NCI-H446 treated with DMSO at 0.1 percent for 48 hours (cell line): Measurements from ENCODE around the gene SETBP1.
A peak's percentile ranks its signal among the peaks of the same experiment; 100 is the strongest.

Experiments used
- DNase-seq: peaks from one replicate; lab custom pipeline; 2025; lab: John Stamatoyannopoulos, UW

SETBP1 gene

DNA sequence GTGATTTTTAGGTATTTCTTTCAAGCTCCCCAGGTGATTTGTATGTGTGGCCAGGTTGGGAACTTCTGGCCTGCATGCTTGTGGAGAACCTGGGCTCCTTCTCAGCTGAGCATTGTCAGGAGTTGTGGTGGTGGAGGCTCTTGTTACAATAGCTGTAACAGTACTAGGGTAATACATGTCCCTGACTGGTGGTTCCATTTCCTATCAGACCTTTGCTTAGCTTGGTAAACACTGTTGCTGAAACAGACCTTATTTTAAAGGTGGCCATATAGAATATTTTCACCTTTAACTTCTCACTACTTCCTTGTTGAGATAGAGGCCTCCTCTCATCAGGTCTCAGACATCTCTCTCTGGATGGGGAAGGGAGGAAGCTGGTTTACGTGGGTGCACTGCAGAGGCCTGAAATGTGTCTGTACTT is 79.2 kb downstream of the SETBP1 start:
- no peak for DNase-seq

DNA sequence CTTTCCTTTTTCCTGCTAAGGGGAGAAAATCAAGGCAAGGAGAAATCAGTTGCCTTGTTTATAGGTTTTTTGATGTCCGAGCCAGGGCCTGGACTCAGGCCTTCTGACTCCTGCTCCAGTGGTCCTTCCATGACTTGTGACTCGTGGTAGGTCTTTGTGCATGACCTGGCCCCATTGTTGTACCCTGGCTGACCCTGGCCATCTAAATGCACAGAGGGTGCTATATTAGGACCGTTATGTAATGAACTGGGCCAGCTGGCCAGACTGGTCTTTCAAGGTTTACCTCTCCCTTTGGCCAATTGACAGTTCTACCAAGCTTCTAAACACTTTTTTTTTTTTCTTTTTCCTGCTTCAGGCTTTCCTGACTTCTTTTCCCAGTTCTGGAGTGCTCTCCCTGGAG is 81.1 kb downstream of the SETBP1 start:
- DNase-seq: no peak

DNA sequence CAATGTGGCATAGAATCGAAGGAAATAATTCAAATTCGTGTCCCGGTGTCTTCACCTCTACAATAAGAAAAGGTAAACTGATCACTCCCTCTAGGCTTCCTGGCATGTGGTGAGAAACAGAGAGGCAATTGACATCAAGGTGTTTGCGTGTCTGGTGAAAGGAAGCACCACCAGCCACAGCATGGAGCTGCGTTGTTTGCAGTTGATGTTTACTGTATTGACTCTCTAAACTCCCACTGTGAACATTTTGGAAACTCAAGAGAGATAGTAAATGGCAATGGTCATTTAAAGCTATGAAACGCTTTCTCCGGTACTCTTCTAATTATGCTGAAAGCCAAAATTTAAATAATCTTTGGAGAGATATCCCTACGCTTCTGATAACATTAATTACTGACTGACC is 82.6 kb downstream of the SETBP1 start:
- DNase-seq: no peak

DNA sequence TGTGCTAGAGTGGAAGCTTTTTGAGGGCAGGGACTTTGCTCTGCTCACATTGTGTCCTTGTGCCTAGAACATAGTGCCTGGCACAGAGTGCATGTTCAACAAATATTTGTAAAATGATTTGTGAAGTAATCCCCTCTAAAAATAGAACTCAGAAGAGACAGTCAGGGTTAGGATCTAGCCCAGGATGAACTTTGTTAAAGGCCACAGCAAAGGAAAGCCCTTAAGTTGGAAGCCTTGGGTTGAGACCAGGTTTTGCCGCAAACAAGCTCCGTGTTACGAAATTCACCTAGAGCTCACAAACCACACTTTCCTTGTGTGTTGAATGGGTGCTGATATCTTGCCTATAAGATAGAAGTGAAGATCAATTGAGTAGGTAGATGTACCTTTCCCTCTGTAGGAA is 84.2 kb downstream of the SETBP1 start:
- DNase-seq: no peak

DNA sequence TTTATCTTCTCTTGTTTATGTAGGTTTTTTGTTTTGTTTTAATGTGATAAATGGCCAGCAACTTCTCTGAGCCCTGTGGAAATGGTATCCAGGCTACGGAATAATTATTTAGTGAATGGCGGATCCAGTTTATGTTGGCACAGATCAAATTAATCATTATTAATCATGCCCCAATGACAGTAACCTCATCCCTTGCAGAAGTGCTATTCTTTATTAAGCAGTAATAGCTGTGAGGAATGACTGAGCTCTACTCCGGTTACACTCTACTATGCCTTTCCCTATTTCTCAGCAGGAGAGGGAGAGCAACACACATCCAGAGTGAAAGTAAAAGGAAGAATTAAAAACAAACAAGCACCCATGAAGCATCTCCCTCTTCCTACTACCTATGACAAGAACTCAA is 84.8 kb downstream of the SETBP1 start:
- DNase-seq: peak; percentile 30

DNA sequence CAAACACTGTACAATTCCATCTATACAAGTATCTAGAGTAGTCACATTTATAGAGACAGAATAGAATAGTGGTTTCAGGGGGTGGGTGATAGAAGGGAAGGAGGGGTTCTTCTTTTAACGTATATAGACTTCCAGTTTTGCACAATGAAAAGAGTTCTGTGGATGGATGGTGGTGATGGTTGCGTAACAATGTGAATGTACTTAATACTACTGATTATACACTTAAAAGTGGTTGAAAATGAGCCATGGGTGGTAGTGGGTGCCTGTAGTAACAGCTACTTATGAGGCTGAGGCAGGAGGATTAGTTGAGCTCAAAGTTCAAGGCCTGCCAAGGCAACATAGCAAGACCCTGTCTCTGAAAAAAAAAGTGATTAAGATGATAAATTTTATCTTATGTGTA is 85.8 kb downstream of the SETBP1 start:
- DNase-seq: no peak

DNA sequence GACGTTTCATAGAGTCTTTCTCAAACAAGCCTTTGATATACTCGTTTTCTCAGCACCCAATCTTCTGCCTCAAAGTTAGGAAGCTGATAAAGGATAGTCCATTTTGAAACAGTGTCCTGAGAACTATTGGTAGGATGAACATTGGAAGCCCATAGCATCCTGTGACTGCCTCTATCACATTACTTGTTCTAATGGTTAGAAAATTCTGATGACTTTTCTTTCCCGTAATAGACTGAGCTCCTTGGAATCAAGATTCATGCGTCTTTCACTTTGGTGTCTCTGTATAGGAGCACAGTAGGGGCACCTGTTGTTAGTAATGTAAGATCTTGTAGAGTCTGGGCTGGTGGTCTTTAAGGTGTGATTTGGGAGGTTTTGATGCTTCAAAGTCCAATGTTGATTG is 87.1 kb downstream of the SETBP1 start:
- no peak for DNase-seq

DNA sequence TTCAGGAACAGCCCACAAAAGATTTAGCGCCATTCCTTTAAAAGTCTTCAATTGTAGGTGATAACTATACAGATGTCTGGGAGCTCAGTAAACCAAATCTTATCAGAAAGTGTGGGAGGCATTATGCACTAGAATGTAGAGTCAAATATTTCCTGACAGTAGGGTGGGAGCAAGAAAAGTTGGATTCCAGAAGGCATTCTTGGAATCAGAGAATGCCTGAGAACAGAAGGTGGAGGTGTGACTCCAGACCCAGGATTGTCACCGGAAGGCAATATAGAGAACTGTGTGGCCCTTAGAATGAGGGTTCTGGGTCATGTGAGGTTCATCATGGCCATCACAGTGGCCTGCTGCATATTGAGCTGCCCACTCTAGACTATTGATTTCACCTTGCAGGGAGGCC is 90.0 kb downstream of the SETBP1 start:
- DNase-seq: no peak

DNA sequence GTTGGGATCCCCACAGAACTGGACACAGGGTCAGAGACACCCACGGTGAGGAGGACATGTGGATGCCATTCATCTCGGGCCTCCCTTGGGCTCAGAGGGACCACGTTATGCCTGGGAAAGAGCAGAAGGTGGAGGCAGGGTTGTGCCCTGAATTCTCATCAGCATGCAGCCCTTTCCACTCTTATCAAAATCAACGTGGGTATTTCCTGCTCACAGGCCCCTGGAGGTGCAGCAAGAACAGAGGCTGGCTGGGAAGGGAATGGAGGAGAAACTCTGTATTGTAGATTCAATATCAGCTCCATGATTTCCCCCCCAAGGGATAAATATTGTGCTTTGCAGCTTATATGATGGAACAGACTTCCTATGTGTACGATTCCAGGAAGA is 90.9 kb downstream of the SETBP1 start:
- DNase-seq: no peak

DNA sequence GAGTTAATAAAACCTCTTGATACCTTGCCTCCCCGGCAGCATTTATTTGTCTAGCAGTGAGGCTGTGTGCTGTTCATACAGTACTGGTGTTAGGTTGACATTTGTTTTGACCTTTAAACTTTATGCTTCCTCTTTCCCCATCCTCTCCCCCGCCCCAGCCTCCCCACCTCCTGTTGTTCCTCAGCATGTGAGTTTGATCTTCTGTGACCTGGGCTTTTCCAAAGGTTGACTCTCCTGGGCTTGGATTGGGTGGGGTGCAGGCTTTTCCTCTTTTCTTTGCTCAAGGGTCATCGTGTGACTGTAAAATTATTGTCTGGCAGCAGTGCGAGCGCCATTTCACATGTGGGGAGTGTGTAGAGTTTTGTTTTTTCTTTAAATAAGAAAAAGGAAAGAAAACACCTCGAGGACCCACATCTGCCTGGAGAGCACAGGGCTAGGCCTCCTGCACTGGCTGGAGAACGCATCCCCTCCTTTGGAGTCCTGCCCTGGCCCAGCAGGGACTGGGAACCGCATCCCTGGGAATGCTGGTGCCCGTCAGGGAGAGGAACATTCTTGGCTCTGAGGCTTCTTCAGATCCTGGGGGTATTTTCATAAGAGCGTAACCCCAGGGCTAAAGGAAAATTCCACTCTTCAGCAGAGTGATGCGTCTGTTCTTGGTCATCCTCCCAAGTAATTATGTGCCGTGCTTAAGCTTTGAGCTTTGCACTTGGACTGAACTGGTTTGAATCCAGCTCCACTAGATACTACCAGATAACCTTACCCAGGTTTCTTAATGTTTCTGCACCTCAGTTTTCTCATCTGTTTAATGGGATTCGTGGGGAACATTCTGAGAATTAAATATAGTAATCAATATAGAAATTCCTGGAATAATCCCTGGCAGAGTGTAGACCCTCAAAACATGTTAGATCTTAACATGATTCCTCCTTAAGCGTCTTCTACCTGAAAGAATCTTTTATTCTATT is 91.5 kb downstream of the SETBP1 start:
- no peak for DNase-seq

DNA sequence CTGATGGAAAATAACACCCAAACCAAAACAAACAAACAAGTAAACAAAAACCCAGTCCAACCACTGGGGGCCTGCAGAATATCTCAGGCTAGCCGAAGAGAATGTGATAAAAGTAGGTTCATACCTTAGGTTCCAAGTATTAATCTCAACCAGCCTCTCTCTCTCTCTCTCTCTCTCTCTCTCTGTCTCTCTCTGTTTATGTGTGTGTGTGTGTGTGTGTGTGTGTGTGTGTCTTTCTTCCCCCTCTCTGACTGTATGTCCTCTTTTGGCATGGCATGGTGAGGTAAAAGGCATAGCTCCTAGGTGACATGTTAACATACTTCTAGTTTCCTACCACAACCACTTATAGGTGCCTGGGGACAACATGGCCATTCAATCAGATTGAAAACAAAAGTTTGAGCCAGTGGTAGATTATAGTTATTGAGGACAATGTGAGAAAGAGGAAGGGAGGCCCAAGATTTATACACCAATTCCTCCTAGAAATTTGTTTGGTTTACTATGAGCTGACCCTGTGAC is 93.0 kb downstream of the SETBP1 start:
- DNase-seq: no peak

DNA sequence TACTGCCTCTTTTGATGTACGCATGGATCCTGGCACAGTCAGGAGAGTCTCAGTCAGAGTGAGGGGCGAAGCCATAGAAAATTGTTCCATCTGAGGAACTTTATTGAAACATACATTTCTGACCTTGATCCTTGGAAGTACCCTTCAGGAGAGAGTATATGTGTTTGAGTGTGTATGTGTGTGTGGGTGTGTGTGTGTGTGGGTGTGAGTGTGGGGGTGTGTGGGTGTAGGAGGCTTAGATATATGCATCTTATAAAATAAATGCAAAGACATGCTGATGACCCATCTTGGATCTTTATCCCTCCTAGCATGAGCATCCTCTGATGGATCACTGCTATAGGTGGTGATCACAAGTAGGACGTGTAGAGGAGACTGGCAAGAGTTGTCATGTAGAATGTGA is 93.5 kb downstream of the SETBP1 start:
- DNase-seq: no peak

DNA sequence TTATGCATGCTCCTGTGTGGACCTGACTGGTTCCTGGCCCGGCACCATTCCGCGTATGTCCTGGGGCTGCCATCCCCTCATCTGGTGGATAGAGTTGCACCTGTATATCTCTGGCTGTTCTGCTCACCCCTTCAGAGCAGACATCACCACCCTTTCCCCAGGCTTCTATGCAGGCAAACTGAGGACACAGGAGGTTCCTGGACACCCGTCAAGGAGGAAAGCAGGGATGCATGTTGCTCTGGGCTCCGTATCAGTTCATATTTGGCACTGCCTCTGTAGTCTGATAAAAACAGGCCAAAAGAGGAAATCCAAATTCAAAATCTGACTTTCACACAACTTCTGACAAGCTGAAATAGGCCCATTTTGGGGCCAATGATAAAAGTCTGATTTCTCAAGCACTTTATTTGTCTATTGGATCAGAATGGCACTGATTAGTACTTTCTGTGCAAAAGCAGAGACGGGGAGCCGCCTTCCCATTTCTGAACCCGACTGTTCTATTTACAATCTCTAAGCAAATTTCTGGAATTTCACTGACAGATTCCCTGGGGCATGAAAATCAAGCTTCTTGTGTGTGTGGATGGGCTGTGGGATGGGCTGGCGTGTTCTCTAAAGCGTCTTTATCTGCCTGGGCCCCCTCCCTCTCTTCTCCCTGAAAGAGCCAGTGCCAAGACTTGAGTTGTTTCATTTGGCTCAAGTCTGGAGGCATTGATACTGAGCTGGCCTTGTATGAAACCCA is 96.9 kb downstream of the SETBP1 start:
- DNase-seq: no peak

DNA sequence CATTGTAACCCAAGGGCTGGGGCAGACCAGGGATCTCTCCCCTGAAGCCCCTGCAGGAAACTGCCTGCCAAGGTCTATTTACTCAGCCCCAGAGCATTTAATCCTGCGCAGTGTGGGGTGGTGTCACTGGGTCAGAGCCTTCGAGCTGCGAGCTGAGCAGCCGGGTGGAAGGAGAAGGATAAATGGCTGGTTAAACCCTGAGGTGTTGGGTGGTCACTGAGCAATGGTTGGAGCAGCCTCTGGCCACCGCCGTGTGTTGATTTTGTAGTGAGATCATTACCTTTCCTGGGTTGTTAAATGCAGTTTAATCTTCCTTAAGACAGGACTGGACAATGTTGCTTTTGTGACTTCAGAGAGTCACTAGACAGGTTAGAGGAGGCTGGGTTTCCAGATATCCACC is 98.1 kb downstream of the SETBP1 start:
- DNase-seq: no peak

DNA sequence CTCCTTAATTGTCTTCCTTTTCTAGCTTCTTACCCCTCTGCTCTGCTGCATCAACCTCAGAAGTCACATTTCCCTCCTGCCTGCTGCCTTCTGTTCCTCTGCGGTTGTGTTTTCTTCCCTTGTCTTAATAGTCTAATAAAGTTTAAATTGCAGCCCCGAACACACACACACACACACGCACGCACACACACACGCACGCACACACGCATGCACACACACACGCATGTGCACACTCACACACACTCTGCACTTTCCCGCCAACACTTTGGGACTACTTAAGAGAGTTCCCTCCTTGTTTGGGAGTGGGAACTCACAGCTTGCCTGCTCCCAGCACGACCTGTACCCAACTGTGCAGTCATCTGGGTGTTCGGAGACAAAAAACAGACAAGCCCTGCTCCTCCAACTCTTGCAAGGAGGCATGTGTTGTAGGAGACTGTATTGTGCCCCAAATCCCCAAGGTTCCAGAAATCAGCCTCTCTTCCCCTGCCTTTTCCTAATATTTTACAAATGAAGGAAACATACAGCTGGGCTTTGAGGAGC is 99.1 kb downstream of the SETBP1 start:
- no peak for DNase-seq

DNA sequence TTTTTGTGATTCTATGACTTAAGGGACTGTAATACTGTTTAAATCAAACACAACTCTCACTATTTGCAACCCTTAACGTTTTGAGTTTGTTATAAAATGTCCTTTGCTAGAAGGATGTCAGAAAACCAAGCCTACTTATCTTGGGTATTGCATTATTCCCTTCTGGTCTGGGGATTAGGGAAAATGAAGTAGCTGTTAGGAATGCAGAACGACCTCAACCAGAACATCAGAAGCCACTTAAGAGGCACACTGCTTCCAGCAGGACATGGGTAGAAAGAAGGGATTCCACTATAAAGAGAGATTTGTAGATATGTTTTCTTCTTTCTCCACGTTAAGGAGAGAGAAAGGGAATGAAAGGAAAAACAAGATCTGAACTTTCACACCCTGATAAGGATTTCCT is 101.2 kb downstream of the SETBP1 start:
- no peak for DNase-seq

DNA sequence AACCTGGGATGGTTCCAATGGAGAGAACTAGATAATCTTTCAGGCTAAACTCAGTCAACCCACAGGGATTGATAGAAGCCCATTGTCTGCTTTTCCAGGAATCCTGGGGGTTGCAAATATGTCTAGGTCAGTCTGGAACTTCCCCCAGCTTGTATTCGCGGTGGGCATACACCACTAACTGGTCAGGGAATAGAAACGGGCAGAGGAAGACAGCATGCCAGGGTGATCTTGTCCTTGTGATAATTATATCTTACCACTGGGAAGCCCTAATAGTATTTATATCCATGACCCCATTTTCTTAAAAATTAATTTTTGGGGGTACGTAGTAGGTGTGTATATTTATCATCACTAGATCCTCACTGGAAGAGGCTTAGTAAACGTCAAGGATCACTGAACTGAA is 101.9 kb downstream of the SETBP1 start:
- no peak for DNase-seq

DNA sequence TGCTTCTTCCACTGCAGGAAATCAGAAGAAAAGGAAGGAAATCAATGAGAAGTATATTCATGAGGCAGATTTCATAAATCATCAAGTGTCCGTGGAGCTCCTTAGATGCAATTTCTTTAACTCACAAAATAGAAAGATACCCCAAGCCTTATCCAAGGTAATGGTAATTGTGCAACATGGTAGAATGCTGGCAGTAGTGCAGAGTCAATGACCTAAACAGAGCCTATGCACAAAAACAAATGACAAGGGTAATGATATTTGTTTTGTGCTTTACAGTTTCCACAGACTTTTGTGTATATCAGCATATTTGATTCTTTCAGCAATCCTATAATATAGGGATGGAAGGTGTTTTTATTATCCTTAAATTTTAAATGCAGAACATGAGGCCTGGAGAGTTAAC is 102.7 kb downstream of the SETBP1 start:
- DNase-seq: no peak

DNA sequence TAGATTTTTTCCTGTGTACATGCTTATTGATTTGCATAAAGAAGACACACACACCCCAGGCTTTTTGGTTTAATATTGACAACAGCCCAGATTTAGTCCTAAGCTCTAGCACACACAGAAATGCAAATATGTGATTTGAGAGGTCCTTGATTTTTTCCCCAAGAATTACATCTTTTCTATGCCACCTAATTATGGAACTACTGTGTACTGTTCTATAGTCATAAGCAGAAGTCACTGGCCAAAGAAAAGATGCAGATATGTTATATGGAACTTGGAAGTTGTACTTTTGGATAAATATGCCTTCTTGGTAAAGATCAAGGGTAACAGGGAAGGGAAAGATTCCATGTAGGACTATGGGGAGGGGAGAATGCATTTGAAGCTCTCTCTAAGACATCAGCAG is 105.6 kb downstream of the SETBP1 start:
- DNase-seq: no peak

DNA sequence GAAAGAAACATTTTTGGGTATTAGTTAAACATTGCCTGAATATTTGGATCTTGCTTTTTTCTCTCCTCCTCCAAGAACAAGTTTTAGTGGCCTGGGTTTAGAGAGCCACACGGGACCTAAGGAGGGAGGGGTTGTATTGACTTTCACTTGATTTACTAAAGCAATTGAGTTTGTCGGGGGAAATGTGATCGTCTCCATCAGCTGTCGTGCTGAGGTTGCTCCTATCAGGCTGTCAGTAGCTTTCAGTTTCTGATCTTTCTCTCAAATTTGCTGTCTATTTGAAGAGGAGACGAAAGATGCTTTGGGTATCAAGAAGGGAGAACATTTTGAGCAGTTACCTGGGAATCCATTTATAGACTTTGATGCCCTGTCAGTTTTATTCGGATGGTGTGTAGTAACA is 106.0 kb downstream of the SETBP1 start:
- DNase-seq: no peak

DNA sequence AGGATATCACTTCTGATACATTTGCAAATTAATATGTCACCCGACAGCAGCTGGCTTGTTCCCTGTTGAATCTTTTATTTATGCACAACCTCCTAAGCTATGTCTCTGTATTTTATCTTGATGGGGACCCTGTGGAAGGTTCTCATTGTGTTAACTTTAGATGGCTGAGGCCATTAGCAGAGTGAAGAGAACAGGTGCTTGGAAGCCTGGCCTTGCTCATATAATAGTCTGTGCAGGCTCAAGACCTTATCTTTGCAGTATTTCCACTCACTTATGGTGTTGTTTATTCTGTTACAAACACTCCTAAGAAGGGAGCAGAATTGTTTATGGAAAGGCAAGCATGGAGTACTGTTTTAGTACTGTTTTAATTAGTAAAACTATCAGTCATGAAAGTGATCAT is 107.6 kb downstream of the SETBP1 start:
- no peak for DNase-seq

DNA sequence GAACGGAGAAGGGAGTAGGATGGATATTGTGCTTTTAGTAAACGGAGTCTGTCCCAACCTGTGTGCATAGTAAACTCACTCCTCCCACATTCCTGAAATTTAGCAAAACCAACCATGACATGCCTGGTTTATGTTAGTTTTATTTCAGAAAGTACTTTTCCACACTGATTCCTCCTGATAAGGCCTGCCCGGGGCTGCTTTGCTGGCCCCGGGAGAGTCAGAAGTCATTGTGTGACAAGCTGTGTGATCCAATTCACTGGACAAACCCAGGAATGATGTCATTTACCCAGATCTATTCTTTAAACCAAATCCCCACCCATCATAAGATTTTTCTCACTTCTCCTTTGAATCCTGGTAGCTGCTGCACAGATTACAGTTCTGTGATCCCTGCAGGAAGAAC is 109.0 kb downstream of the SETBP1 start:
- no peak for DNase-seq

DNA sequence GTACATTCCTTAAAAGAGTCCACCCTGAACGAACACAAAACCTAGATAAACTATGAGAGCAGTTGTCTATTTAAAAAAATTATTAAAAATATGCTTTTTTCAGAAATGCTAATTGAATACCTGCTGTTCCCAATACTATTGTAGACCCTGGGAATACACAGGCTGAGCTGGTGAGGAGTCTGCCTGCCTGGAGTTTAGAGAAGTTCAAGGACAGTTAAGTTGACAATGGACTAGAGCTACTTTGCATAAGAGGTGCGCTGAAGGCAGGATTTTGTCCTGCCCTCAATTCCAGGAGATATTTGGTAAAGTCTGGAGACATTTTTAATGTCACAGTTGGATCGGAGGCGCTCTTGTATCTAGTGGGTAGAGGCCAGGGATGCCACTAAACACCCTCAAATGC is 110.2 kb downstream of the SETBP1 start:
- no peak for DNase-seq
